SK-N-SH treated with all-trans-retinoic acid at 6 μM for 48 hours (cell line): ENCODE measurements around the gene FNIP1.
"Not testable (repeated sequence)": the region's sequence is repeated elsewhere in the genome, so short reads cannot be mapped to it uniquely, and the experiment has no call there.

Source experiments
- ARNTL ChIP-seq: fragments of 450-650 bp; formaldehyde crosslinking; IDR thresholded peaks from 2 replicates; pipeline ENCODE4 v1.5.0; 2020; ENCODE audit warnings: low read depth, mild to moderate bottlenecking, moderate library complexity, borderline replicate concordance
- GLIS3 ChIP-seq: fragments of 250-450 bp; sonication (Bioruptor Pico); IDR thresholded peaks from 2 replicates; pipeline ENCODE4 v1.5.0; 2020; ENCODE audit warnings: mild to moderate bottlenecking, moderate library complexity
- PPARA ChIP-seq: fragments of 250-450 bp; sonication (Bioruptor Pico); IDR thresholded peaks from 2 replicates; pipeline ENCODE4 v1.5.0; 2020; ENCODE audit warnings: mild to moderate bottlenecking, borderline replicate concordance
- RARB ChIP-seq: fragments of 250-450 bp; sonication (Bioruptor Pico); IDR thresholded peaks from 2 replicates; pipeline ENCODE4 v1.8.0; 2021; ENCODE audit warnings: mild to moderate bottlenecking, moderate library complexity
- TOX ChIP-seq: fragments of 250-450 bp; sonication (Bioruptor Pico); IDR thresholded peaks from 2 replicates; pipeline ENCODE4 v1.8.0; 2021; ENCODE audit warnings: mild to moderate bottlenecking, moderate library complexity, borderline replicate concordance
- ZFP30 ChIP-seq: fragments of 450-650 bp; formaldehyde crosslinking; IDR thresholded peaks from 2 replicates; pipeline ENCODE4 v1.5.0; 2022; ENCODE audit warnings: mild to moderate bottlenecking, moderate library complexity
- ZNF70 ChIP-seq: fragments of 450-650 bp; formaldehyde crosslinking; IDR thresholded peaks from 2 replicates; pipeline ENCODE4 v1.5.0; 2020; ENCODE audit warnings: mild to moderate bottlenecking, moderate library complexity
- ZNF8 ChIP-seq: fragments of 450-650 bp; formaldehyde crosslinking; IDR thresholded peaks from 2 replicates; pipeline ENCODE4 v1.5.0; 2020; ENCODE audit warnings: mild to moderate bottlenecking, moderate library complexity
- TF ChIP-seq, protein P1 (sequence below): fragments of 250-450 bp; sonication (Bioruptor Pico); IDR thresholded peaks from 2 replicates; pipeline ENCODE4 v1.8.0; 2021; ENCODE audit warnings: low read depth, mild to moderate bottlenecking, moderate library complexity, borderline replicate concordance
- TF ChIP-seq, protein P2 (sequence below): fragments of 250-450 bp; sonication (Bioruptor Pico); IDR thresholded peaks from 2 replicates; pipeline ENCODE4 v1.5.1; 2021; ENCODE audit warnings: mild to moderate bottlenecking, moderate library complexity
- TF ChIP-seq, protein P3 (sequence below): fragments of 250-450 bp; sonication (Bioruptor Pico); IDR thresholded peaks from 2 replicates; pipeline ENCODE4 v1.5.1; 2020; ENCODE audit warnings: low read depth, mild to moderate bottlenecking, moderate library complexity
- TF ChIP-seq, protein P4 (sequence below): fragments of 250-450 bp; sonication (Bioruptor Pico); IDR thresholded peaks from 2 replicates; pipeline ENCODE4 v1.8.0; 2020; ENCODE audit warnings: mild to moderate bottlenecking, moderate library complexity, borderline replicate concordance

- not testable (repeated sequence) for TF ChIP-seq ZNF70, ZNF8, PPARA, TOX, ZFP30, GLIS3, ARNTL, RARB (CRISPR knock-in tag)
- TF ChIP-seq, protein P1, sequence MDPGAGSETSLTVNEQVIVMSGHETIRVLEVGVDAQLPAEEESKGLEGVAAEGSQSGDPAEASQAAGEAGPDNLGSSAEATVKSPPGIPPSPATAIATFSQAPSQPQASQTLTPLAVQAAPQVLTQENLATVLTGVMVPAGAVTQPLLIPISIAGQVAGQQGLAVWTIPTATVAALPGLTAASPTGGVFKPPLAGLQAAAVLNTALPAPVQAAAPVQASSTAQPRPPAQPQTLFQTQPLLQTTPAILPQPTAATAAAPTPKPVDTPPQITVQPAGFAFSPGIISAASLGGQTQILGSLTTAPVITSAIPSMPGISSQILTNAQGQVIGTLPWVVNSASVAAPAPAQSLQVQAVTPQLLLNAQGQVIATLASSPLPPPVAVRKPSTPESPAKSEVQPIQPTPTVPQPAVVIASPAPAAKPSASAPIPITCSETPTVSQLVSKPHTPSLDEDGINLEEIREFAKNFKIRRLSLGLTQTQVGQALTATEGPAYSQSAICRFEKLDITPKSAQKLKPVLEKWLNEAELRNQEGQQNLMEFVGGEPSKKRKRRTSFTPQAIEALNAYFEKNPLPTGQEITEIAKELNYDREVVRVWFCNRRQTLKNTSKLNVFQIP (CRISPR knock-in tag), result not testable (repeated sequence)
- TF ChIP-seq, protein P2, sequence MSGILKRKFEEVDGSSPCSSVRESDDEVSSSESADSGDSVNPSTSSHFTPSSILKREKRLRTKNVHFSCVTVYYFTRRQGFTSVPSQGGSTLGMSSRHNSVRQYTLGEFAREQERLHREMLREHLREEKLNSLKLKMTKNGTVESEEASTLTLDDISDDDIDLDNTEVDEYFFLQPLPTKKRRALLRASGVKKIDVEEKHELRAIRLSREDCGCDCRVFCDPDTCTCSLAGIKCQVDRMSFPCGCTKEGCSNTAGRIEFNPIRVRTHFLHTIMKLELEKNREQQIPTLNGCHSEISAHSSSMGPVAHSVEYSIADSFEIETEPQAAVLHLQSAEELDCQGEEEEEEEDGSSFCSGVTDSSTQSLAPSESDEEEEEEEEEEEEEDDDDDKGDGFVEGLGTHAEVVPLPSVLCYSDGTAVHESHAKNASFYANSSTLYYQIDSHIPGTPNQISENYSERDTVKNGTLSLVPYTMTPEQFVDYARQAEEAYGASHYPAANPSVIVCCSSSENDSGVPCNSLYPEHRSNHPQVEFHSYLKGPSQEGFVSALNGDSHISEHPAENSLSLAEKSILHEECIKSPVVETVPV (CRISPR knock-in tag), result not testable (repeated sequence)
- TF ChIP-seq, protein P3, sequence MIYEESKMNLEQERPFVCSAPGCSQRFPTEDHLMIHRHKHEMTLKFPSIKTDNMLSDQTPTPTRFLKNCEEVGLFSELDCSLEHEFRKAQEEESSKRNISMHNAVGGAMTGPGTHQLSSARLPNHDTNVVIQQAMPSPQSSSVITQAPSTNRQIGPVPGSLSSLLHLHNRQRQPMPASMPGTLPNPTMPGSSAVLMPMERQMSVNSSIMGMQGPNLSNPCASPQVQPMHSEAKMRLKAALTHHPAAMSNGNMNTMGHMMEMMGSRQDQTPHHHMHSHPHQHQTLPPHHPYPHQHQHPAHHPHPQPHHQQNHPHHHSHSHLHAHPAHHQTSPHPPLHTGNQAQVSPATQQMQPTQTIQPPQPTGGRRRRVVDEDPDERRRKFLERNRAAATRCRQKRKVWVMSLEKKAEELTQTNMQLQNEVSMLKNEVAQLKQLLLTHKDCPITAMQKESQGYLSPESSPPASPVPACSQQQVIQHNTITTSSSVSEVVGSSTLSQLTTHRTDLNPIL, result not testable (repeated sequence)
- TF ChIP-seq, protein P4, sequence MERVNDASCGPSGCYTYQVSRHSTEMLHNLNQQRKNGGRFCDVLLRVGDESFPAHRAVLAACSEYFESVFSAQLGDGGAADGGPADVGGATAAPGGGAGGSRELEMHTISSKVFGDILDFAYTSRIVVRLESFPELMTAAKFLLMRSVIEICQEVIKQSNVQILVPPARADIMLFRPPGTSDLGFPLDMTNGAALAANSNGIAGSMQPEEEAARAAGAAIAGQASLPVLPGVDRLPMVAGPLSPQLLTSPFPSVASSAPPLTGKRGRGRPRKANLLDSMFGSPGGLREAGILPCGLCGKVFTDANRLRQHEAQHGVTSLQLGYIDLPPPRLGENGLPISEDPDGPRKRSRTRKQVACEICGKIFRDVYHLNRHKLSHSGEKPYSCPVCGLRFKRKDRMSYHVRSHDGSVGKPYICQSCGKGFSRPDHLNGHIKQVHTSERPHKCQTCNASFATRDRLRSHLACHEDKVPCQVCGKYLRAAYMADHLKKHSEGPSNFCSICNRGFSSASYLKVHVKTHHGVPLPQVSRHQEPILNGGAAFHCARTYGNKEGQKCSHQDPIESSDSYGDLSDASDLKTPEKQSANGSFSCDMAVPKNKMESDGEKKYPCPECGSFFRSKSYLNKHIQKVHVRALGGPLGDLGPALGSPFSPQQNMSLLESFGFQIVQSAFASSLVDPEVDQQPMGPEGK (CRISPR knock-in tag), result not testable (repeated sequence)
These were observed 46.2 kb upstream of the FNIP1 start for GRCh38 chr5:131842971-131843370.
